Hematopoietic multipotent progenitor cell treated with erythropoietin and hydrocortisone succinate and interleukin-3 and kit ligand, for 17 days (in vitro differentiated cells): ENCODE results near the gene SYPL2.

Experiments
- DNase-seq: peaks from one replicate; pipeline ENCODE4 v3.0.0-alpha.2; 2015; ENCODE audit warnings: low spot score

The SYPL2 gene

DNA sequence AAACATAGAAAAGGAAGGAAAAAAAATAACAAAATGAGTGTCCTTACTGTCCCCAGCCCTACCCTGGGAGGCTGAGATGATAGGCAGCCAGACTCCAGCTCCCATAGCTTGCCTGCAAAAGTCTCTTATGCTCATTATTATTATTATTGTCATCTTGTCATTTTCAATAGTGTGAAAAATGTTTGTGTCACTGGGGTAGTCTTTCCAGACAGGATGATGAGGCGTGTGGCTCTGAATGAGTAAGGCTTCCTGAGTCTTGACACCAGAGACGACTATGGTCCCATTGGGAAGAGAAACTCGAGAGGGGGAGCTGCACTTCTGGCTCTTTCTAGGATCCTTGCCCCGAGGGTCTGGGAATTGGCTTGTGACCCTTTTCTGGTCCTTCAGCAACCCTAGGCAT is 26.4 kb downstream of the SYPL2 start:
- DNase-seq, result no peak

DNA sequence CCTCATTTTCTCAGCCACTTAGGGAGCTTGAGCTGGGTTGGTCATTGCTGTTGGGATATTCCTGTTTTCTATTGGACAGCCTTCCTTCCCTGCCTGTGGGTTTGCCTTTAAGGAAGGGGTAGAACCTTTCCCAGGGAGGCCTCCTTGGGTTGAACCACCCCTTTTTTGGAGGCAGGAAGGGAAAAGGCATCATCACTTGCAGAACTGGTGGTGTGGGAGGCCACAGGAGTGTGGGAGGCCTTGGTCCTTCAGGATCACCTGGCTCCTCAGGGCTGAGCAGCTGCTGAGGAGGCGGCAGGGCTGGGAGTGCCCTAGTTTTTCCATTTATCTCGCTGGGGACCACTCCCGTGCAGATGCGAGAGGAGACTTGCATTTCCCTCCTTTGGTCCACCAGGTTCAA is 26.9 kb downstream of the SYPL2 start:
- no peak for DNase-seq

GRCh38 chr1:109493805-109494539 is 27.6 kb downstream of the SYPL2 start, which contains the start of gene CYB561D1:
Gene CYB561D1, plus strand, starts transcription at chr1:109494094. Its CDS starts 46 bp downstream, at chr1:109494140.
- peak; percentile 91 for DNase-seq

DNA sequence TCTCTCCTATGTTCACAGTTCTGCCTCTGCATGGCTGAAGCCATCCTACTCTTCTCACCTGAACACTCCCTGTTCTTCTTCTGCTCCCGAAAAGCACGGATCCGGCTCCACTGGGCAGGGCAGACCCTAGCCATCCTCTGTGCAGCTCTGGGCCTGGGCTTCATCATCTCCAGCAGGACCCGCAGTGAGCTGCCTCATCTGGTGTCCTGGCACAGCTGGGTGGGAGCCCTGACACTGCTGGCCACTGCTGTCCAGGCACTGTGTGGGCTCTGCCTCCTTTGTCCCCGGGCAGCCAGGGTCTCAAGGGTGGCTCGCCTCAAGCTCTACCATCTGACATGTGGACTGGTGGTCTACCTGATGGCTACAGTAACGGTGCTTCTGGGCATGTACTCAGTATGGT is 29.4 kb downstream of the SYPL2 start:
- no peak for DNase-seq

DNA sequence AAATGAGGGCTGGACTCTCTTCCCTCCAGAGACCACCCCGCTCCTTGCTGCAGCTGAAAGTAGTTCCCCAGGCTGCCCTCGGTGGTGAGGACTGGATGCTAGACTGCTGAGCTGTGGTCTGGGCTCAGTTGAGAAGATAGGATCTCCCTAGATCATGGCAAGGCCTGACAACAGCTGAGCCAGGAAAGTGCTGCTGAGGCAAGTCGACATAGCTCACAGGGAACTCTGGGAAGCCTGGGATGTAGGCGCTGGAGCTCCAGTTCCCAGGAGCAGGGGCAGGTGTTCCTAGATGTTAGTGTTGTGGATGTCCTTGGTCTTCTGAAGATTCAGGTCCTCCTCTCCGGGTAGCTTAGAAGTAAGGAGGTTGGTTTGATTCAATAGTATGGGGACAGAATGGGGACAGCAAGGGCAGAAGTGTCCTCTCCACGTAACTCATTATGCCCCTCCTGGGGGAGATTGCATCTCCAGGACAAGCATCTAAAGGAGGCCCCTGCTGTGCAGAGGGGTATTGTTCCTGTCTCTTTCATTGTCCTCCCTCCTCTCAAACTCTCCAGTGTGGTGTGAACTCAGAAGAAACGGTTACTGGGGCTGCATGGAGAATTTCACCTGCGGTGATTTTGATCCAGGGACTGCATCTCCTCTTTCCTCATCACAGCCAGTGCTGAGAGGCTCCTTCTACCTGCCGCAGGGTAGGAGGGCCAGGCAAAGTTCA is 31.3 kb downstream of the SYPL2 start:
- DNase-seq, result no peak

- no peak for DNase-seq
These were observed 31.9 kb downstream of the SYPL2 start for GRCh38 chr1:109498161-109498801.

DNA sequence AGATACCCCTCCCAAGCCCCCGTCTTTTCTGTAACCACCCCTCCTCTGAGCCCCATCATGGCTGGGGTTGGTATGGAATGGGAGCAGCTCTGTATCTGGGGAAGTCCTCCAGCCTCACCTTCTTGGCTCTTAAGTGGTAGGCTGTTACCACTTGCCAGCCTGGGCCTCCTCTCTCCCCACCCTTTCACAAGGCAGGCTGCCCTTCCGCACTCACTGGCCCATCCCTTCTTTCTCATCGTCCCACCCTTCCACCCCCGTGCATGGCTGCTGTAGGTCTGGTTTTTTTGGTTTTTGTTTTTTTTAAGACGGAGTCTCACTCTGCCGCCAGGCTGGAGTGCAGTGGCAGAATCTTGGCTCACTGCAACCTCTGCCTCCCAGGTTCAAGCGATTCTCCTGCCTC is 32.7 kb downstream of the SYPL2 start:
- DNase-seq, result no peak

GRCh38 chr1:109499661-109500536 is 33.6 kb downstream of the SYPL2 start:
- peak; percentile 42 for DNase-seq

DNA sequence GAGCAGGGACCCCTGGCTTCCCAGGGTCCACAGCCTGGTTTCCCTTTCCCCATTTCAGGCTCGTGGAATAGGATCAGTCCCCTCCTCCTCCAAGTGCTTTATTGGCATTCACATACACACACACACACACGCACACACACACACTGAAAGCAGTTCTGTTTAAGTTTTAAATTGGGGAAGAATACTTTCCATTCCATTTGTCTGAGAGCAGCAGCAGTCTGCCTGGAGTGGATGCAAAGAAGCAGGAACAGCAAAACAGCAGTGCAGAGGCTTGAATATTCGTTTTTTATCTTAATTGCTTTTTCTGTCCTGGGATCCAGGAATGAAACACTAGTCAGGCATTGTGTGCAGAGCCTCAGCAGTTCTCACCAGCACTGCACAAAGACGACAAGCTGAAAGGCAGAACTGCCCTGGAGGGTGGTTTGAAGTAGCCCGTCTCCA is 34.6 kb downstream of the SYPL2 start:
- DNase-seq, result no peak

DNA sequence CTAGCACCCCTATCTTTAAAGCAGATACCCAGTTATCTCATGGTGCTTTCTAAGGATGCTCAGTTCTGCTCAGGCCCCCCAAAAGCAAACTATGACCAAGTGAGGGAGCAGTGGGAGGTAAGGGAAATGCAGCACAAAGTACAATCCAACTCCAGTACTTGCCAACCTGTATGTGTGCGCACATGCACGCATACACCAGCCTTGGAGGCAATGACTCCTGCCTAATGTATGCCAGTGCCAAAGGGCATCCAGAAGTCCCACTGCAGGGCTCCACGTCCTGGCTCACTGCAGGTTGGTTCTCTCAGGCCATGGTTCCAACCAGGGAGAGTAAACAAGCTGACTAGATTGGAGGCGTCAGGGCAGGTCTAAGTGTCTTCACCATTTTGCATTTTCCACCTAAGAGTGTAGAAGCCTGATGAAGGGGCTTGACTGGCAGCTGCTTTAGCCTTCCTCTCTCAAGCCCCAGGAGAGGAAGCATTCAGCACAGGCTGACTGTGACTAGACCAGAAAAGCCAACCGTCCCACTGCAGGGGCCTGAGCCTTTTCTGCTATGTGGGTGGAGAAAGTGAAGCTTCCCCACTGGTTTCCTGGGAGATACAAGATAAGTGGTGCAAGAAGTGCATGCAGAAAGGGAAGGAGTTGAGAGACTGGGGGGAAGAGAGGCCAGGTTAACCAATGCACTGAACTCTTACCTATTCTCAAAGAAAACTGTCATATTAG is 35.5 kb downstream of the SYPL2 start:
- no peak for DNase-seq

DNA sequence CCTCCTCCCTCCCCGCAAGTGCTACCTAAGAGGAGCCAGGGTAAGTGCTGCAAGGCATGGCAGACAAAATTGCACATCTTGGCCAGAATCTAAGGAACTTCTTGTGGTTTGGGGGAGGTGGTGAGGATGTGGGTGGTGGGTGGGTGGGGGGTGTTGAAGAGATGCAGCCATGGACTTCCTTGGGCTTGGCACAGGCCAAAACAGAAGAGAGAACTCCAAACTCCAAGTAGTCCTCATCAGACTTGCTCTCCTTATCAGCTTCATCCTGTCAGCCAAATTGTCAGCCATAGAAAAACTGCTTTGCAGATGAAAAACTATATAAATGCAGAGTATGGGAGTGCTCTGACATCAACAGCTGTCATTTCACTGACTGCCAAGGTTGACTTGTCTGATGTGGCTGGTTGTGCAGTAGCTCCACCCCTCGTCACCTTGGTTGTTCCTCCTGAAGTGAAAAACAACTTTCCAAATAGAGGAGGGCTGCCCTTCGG is 36.1 kb downstream of the SYPL2 start:
- DNase-seq, result no peak

- DNase-seq, result no peak
These were observed 37.6 kb downstream of the SYPL2 start for GRCh38 chr1:109503935-109504334.

DNA sequence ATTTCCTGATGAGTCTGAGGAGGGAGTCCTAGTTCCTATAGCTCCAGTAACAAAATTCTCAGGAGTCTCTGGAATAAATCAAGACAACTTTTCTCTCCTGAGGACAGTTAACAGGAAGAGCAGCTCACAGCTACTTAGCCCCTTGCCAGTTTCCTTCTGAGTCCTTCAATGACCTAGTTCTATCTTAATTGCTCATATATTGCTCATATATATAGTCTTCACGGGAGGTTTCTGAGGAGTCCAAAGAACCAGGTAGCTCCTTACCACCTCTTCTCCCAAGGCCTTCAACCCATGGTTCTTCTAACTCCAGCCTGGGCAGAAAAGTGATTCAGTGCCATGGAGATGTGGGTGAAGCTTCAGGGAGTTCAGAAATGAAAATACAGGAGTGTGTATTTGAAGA is 38.6 kb downstream of the SYPL2 start:
- no peak for DNase-seq

DNA sequence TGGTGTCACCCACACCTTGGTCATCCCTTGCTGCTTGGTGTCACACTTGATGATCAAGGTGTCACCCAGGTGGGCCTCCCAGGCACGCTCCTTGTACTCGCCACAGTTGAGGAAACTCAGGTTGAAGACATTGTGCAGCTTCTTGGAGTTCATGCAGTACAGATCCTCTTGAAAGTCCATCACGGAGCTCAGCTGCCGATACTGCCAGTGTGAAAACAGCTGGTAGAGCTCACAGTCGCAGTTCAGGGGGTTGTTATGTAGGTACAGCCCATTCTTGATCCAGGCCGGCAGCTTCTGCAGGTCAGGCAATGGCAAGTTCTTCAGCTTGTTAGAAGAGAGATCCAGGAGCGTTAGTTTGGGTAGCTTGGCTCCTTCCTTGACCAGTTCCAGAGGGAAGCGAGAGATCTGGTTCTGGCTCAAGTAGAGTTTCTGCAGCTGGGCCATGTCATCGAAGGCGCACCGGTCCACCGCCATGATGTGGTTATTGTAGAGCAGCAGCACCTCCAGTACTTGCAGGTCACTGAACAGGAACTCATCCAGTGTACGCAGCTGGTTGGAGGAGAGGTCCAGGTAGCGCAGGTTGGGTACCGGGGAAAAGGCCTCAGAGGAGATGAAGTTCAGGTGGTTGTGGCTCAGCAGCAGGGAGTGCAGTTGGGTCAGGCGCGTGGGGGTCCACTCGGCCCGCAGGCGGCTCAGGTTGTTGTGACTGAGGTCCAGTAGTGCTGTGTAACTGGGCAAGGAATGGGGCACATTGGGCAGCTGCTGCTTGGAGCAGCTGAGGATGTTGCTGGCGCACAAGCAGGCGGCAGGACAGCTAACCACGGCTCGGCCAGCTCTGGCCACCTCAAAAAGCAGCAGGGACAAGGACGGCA is 41.9 kb downstream of the SYPL2 start:
- DNase-seq, result no peak

DNA sequence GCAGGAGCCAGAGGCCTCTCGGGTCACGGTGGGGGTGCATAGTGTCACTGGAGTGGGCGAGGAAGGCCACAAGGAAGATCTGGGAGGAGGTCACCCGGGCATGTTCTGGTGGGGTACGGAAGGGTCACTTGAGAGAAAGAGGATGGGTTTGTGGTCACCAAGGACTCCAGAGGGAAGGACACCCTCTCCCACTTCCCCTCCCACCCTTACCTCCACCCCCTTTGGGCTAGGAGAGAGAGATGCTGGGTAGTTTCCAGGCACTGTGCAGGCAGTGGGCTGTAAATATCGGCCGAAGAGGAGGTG is 42.5 kb downstream of the SYPL2 start:
- DNase-seq, result no peak

- no peak for DNase-seq
These were observed 43.1 kb downstream of the SYPL2 start, which contains the start of gene AMIGO1 for GRCh38 chr1:109509176-109510134. Gene AMIGO1, minus strand, starts transcription at chr1:109509727. Its CDS starts 815 bp downstream, at chr1:109508912.

DNA sequence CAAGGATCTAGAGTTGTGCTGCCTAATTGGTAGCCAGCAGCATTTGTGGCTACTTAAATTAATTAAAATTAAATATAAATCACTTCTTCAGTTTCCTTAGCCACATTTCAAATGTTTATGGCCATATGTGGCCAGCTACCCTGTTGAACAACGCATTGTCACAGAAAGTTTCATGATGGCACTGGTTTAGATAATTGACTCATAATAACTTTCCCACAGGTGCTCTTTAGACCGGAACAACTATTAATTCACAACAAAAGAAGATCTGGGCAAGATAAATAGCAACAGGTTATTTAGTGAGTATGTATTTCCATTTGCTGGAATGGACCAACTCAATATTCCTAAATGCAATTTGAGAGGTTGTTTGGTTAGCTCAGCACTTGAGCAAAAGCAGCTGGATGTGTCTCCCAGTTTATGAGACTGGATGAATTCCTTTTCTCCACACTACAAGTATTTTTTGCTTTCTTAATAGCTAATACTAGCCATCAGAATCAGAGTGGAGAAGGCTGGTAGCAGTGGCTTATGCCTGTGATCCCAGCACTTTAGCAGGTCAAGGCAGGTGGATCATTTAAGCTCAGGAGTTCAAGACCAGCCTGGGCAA is 46.9 kb downstream of the SYPL2 start:
- DNase-seq, result no peak

- DNase-seq, result no peak
These were observed 48.5 kb downstream of the SYPL2 start for GRCh38 chr1:109514846-109515245.

DNA sequence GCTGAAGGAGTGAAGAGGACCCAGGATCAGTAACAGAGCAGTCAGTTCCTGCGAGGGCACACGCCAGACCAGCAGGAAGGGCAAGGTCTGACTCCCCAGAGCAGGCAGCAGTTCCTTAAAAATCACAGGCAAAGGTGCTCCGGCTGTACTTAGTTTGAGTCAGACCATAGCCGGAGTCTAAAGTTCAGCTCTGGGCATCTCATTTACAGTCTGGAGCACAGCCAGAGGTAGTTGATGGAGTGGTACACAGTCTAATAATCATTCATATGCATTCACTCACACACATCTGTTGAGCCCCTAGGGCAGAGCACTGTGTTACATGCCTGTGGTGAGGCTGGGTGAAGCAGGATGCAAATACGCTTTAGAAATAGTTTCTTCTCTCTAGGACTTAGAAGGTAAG is 50.5 kb downstream of the SYPL2 start:
- DNase-seq, result no peak
